GM18867 (cell line): Measurements from ENCODE around the gene IL4I1.
"Not testable (repeated sequence)": the region's sequence is repeated elsewhere in the genome, so short reads cannot be mapped to it uniquely, and the experiment has no call there.

ENCODE experiments used
- ATAC-seq: cut with Tn5 transposase; IDR thresholded peaks from one replicate; pipeline ENCODE4 v1.9.1; 2021; ENCODE audit warnings: mild to moderate bottlenecking, moderate library complexity; ENCODE audit not compliant: unreplicated experiment

IL4I1 gene

DNA sequence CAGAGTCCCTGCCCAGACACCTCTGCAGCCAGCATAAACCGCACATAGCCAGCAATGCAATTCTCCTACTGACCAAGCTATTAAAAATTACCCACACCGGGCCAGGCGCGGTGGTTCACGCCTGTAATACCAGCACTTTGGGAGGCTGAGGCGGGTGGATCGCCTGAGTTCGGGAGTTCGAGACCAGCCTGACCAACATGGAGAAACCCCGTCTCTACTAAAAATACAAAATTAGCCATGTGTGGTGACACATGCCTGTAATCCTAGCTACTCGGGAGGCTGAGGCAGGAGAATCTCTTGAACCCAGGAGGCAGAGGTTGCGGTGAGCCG is 28.2 kb upstream of the IL4I1 start:
- not testable (repeated sequence) for ATAC-seq

GRCh38 chr19:49924004-49924880 is 27.6 kb upstream of the IL4I1 start:
- ATAC-seq, result no peak

- ATAC-seq, result no peak
These were observed 26.6 kb upstream of the IL4I1 start for GRCh38 chr19:49923055-49924003.

GRCh38 chr19:49921871-49922795 is 25.4 kb upstream of the IL4I1 start:
- ATAC-seq, result no peak

- ATAC-seq, result no peak
These were observed 24.1 kb upstream of the IL4I1 start for GRCh38 chr19:49920624-49921363.

DNA sequence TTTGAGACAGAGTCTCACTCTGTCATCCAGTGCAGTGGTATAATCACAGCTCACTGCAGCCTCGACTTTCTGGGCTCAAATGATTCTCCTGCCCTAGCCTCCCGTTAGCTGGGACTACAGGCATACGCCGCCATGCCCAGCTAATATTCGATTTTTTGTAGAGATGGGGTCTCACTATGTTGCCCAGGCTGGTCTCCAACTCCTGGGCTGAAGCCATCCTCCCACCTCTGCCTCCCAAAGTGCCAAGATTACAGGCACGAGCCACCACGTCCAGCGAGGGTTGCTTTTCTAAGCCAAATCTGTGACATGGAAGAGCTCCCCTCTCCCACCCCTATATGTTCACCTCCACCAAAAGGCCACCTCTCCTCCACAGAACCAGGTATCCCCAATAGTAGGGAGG is 21.4 kb upstream of the IL4I1 start:
- no peak for ATAC-seq

DNA sequence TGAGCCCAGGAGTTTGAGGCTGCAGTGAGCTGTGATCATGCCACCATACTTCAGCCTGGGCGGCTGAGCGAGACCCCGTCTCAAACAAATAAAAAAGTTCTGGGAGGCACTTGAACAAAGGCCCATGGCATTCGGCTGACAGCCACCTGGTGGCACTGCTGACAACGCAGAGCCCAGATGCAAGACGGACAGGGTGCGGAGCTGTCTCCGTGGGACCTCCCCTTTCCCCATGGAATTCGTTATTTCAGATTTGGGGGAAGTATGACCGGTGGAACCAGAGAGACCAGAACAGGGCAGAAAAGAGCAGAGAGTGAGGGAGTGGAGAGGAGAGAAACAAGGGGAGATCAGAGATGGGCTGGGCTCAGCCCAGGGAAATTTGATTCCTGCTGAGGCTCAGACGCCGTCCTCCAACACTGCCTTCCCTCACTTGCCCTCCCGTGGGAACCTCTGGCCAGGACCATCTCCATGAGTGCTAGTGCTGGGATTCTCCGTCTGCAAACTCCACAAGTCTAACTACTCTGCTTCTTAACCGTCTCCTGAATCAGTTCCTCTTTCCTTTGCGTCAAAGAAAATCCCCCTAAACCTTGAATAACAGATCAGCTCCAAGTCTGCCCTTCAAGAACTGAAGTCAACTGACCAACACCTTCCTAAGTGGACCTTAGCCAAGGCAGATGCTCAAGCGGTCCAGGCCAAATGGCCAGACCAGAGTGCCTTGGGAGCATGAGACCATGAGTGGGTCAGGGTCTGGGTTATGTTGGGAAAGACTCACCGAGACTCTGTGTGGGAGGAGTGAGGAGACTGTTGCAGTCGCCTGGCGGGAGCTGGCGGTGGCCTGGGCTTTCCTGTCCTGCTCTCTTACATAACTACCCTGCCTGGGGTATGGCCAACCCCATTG is 20.4 kb upstream of the IL4I1 start:
- ATAC-seq, result no peak

DNA sequence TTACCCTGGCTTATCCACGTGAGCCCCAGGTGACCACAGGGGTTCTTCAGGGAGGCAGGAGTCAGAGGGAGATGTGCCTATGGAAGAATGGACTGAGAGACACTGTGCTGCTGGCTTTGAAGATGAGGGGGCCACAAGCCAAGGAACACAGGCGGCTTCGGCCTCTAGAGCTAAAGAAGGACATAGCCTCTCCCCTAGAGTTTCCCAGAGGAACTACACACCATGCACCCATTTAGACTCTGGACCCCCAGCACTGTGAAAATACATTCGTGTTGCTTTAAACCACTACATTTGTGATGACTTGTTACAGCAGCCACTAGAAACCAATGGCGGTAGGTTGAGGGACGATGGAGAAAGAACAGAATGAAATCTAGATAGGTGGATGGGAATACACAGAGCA is 18.6 kb upstream of the IL4I1 start:
- no peak for ATAC-seq

GRCh38 chr19:49913720-49914119 is 17.0 kb upstream of the IL4I1 start:
- ATAC-seq, result no peak

GRCh38 chr19:49912965-49913685 is 16.4 kb upstream of the IL4I1 start:
- ATAC-seq, result no peak

DNA sequence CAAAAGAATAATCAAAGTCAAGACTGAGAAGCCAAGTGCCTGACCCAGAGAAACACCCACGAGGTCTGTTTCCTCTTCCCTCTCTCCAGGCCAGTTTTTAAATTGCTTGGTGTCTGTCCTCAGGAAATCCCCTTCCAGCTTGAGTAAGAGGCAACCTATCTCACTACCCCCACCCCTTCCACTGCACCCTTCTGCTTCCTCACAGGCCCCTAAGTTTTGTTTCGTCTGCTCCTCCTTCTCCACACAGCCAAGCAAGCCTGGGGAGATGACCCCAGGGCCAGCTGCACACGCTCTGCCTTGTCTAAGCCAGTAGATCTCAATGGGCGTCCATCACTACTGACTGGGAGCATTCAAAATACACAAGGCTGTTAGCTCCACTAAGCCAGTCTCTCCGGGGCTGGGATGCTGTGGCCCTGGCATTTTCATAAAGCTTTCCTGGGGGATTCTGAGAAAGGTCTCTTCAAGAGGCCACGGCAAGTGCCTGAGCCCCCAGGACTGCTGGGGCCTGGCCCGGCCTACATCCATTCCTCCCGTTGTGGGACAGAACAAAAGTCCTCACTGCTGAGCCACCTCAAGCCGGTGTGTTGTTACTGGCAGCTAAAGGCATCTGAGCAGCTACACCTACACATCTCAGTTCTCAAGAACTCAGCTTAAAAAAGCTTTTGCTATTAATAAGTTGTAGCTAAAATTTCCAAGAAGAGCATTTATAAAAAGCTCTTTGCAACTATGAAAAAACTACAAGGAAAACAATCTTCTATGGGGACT is 14.9 kb upstream of the IL4I1 start:
- ATAC-seq, result no peak

DNA sequence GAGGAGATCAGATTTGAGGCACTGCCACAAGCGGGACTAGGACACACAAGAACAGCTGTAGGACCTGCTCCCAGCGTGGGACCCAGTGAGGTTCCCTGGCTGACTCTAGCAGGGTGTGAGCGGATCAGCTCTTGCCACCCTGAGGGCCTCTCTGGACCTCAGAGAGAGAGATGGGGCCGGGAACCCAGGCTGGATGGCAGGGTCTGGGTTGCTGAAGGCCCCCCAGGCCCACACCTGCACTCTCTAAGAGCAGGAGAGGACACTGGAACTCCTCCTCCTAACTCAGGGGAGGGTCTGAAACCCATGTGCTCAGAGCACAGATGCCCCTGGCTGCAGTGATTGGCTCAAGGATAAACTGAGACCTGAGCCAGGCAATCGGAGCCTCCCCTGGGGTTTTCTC is 13.5 kb upstream of the IL4I1 start:
- ATAC-seq, result no peak

DNA sequence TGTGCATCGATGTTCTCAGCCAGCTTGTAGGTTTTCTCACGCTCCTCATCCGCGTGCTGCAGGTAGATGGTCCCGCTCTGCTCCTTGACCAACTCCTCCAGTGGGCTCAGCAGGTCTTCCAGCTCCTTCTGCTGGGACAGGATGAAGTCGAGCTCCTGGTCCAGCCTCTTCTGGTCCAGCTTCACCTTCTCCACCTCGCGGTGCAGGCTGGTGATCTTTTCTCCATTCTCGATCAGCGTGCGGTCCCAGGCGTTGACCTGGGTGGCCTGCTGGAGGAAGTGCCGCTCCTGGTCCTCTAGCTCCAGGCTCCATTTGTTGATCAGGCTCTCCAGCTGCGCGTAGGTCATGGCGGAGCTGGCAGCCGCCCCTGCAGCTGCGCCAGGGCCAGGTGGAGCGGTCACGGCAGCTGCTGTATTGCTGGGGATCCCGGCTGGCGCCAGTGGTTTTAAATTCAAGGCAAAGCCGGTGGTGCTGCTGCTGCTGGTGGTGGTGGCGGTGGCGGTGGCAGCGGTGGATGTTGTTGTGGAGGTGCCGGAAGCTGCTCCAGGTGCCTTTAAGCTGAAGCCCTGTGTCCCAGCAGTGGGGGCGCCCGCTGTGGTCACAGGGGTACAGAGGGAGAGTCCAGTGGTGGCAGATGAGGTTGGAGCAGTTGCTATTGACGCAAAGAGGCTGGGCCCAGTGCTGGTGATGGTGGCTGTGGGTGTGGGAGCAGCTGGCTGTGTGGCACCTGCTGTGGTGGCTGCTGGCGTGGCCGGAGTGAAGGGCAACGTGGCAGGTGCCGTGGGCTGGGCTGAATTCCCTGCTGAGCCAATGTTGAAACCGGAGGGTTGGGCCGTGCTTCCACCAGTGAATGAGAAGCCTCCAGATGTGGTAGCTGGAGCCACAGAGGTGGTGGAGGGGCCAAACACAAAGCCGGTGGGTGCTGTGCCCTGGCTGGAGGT is 12.1 kb upstream of the IL4I1 start:
- no peak for ATAC-seq

GRCh38 chr19:49907745-49908446 is 11.2 kb upstream of the IL4I1 start:
- ATAC-seq, result peak; percentile 36

DNA sequence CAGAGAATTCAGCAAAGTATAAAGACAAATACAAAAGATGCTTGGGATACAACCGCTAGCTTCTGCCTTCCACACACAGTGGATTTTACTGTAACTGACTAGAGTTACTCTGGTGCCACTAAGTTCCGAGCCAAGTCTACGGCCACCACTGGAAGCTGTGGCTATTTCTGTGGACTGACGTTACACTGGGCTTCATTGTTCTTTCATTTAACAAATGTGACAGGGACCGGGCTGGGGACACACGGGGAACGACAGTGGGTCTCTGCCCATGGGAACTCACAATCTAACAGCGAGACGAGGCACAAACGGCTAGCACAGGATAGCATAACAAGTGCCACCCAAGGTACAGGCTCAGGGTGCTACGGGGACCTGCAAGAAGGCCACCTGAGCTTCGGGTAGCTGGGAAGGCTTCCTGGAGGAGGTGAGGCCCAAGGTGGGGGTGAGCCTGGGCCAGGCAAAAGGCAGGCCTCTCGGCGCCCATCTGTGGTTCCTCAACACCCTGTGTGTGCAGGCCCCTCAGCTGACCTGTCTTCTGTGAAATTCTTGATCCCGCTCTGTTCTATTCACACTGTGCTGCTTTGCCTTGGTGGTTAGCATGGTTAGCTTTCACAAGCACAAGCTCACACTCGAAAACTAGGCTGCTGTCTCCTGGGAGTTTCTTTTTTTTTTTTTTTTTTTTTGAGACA is 10.3 kb upstream of the IL4I1 start:
- peak; percentile 38 for ATAC-seq
